ENCODE results near the gene SLC2A13.

SLC2A13 gene

GRCh38 chr12:40146800-40147797 lies 41.2 kb upstream of the SLC2A13 start:
- Histone ChIP-seq H3K4me3 (ENCODE audit: low read depth, low read length) (no peak overlapping the region), H3K9me3 (ENCODE audit: severe bottlenecking) (no peaks in the 10 kb centered on the region), H3K36me3 (no peaks in the 10 kb centered on the region), H3K27ac (no peak overlapping the region), H3K27me3 (ENCODE audit: insufficient read depth, low read depth, severe bottlenecking) (no peaks in the 10 kb centered on the region)
- DNase-seq, result no peak
- no peak for TF ChIP-seq CTCF (IDR thresholded peaks at IDR 0.05; ENCODE audit: low read depth, low read length)

GRCh38 chr12:40145896-40146295 lies 40.0 kb upstream of the SLC2A13 start:
- H3K36me3 ChIP-seq, result no peaks in the 10 kb centered on the region
- no peaks in the 10 kb centered on the region for H3K9me3 ChIP-seq (ENCODE audit: severe bottlenecking)
- H3K27me3 ChIP-seq (ENCODE audit: insufficient read depth, low read depth, severe bottlenecking), result no peaks in the 10 kb centered on the region
- no peak overlapping the region for H3K4me3 ChIP-seq (ENCODE audit: low read depth, low read length)
- TF ChIP-seq CTCF (IDR thresholded peaks at IDR 0.05; ENCODE audit: low read depth, low read length), result no peak
- DNase-seq, result no peak
- H3K27ac ChIP-seq, result no peak overlapping the region

- H3K9me3 ChIP-seq (ENCODE audit: severe bottlenecking), result no peaks in the 10 kb centered on the region
- TF ChIP-seq CTCF (IDR thresholded peaks at IDR 0.05; ENCODE audit: low read depth, low read length), result no peak
- H3K4me3 ChIP-seq (ENCODE audit: low read depth, low read length), result no peak overlapping the region
- no peak overlapping the region for H3K27ac ChIP-seq
- H3K36me3 ChIP-seq, result no peaks in the 10 kb centered on the region
- H3K27me3 ChIP-seq (ENCODE audit: insufficient read depth, low read depth, severe bottlenecking), result no peaks in the 10 kb centered on the region
- no peak for DNase-seq
These were observed 38.1 kb upstream of the SLC2A13 start for GRCh38 chr12:40144023-40144422.

DNA sequence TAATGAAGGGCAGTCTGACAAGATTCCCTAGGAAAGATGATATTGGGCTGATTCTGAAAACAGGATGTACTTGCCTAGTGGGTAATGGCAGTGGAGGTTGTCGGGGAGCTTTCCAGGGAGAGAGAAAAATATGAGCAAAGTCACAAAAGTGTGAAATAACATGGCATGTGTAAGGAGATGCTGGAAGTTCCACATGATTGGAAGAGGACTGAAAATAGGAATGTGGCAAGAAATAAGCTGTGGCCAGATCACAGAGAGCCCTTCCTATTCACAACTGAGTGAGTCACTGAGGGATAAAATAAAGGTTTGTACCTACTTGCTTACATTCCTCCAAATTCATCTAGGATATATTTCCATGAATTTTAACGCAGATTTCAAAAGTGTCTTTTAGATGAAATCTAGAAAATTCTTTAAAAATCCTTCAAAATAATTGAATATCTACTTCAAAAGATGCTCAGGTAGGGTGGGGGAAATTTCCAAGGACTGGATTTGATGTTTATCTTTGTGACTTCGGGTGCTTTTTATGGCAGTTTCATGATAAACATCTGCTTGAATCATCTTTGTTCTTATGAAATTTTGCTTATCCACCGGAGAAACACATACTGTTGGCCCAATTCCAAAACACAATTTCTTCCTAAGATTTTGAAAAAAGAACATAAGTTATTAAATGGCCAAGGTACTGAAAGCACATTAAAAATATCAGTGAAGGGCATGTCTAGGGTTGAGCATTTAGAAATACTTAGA lies 36.3 kb upstream of the SLC2A13 start:
- no peak for DNase-seq
- Histone ChIP-seq H3K27me3 (ENCODE audit: insufficient read depth, low read depth, severe bottlenecking) (no peaks in the 10 kb centered on the region), H3K27ac (no peak overlapping the region), H3K4me3 (ENCODE audit: low read depth, low read length) (no peak overlapping the region), H3K9me3 (ENCODE audit: severe bottlenecking) (no peaks in the 10 kb centered on the region), H3K36me3 (no peaks in the 10 kb centered on the region)
- TF ChIP-seq CTCF (IDR thresholded peaks at IDR 0.05; ENCODE audit: low read depth, low read length), result no peak

- Histone ChIP-seq H3K36me3 (no peaks in the 10 kb centered on the region), H3K27ac (no peak overlapping the region), H3K27me3 (ENCODE audit: insufficient read depth, low read depth, severe bottlenecking) (no peaks in the 10 kb centered on the region), H3K9me3 (ENCODE audit: severe bottlenecking) (no peaks in the 10 kb centered on the region), H3K4me3 (ENCODE audit: low read depth, low read length) (no peak overlapping the region)
- no peak for TF ChIP-seq CTCF (IDR thresholded peaks at IDR 0.05; ENCODE audit: low read depth, low read length)
- no peak for DNase-seq
These were observed 32.6 kb upstream of the SLC2A13 start for GRCh38 chr12:40138526-40138925.
